Fibroblast of skin of left biceps (primary cell): ENCODE data around the gene SASH3.

Source experiments
- DNase-seq, 2 experiments: peaks; one replicate each; pipeline ENCODE4 v3.0.0-alpha.2; 2013; ENCODE audit warnings: low read depth in 2 of 2

Gene SASH3

GRCh38 chrX:129808829-129809796 lies 29.4 kb downstream of the SASH3 start:
- DNase-seq, result no peak

- DNase-seq, result no peak
Measured at GRCh38 chrX:129813662-129814368, 34.1 kb downstream of the SASH3 start.

GRCh38 chrX:129818123-129818522 lies 38.4 kb downstream of the SASH3 start:
- no peak for DNase-seq

GRCh38 chrX:129823115-129823514 lies 43.4 kb downstream of the SASH3 start:
- DNase-seq, result no peak

- DNase-seq, result no peak
Measured at GRCh38 chrX:129823522-129823921, 43.8 kb downstream of the SASH3 start.

GRCh38 chrX:129824620-129825019 lies 44.9 kb downstream of the SASH3 start:
- no peak for DNase-seq

GRCh38 chrX:129825746-129826505 lies 46.2 kb downstream of the SASH3 start:
- no peak for DNase-seq

- no peak for DNase-seq
Measured at GRCh38 chrX:129830494-129830893, 50.7 kb downstream of the SASH3 start.

- no peak for DNase-seq
Measured at GRCh38 chrX:129831091-129831885, 51.5 kb downstream of the SASH3 start.

- DNase-seq, result no peak
Measured at GRCh38 chrX:129833153-129833990, 53.6 kb downstream of the SASH3 start.

GRCh38 chrX:129836827-129837226 lies 57.1 kb downstream of the SASH3 start:
- DNase-seq, result no peak

- DNase-seq, result no peak
Measured at GRCh38 chrX:129840344-129840743, 60.6 kb downstream of the SASH3 start.

GRCh38 chrX:129842510-129843208 lies 62.9 kb downstream of the SASH3 start:
- no peak for DNase-seq

- DNase-seq, result no peak
Measured at GRCh38 chrX:129843209-129843458, 63.4 kb downstream of the SASH3 start.

- peak; percentile 59 to 69 for DNase-seq
Measured at GRCh38 chrX:129843459-129844306, 63.9 kb downstream of the SASH3 start, which contains the start of gene ZDHHC9. ZDHHC9 (minus strand) TSS chrX:129843886; CDS start chrX:129841945, 1,941 bp downstream.
